IMR-90 (cell line): ENCODE results near the gene ERVFRD-1. TPM values are rescaled to one million over a fixed set of nuclear protein-coding genes. Genes with fewer than 3 reads are reported as not detected.

Source experiments
- ATAC-seq: fragments of 200-7000 bp; cut with Tn5 transposase; 2 replicates; pipeline ENCODE4 v1.9.1; 2020; ENCODE audit warnings: low read depth, mild to moderate bottlenecking, moderate library complexity
- BruUV-seq: library from RNA; stranded (reverse); fragments of 400-500 nt; replicated peaks from 2 replicates; lab custom pipeline; 2021; lab: Mats Ljungman, UMichigan
- CTCF ChIA-PET: fragments of 300-600 bp; formaldehyde crosslinking; extraction: SDS; loops from one replicate; lab custom pipeline; 2021; ENCODE audit warnings: antibody characterized with exemption; lab: Yijun Ruan, JAX
- POLR2A ChIA-PET: fragments of 300-600 bp; sonication (Branson Sonifier 250); formaldehyde crosslinking; loops from one replicate; lab custom pipeline; 2022; ENCODE audit warnings: antibody characterized with exemption; ENCODE audit not compliant: unreplicated experiment; lab: Charles Lee
- DNase-seq: peaks from one replicate; pipeline ENCODE4 v3.0.0; 2013
- H2AFZ ChIP-seq: replicated peaks from 2 replicates; pipeline ENCODE3; 2013; ENCODE audit warnings: low read length, mild to moderate bottlenecking; ENCODE audit not compliant: poor library complexity
- H2AK5ac ChIP-seq: 2 replicates; pipeline ENCODE4 v1.6.1; 2013; ENCODE audit warnings: low read depth, low read length, inconsistent platforms
- H2AK9ac ChIP-seq: replicated peaks from 2 replicates; pipeline ENCODE3; 2013; ENCODE audit warnings: mild to moderate bottlenecking, low read depth, low read length, moderate library complexity; ENCODE audit not compliant: poor library complexity
- H2BK120ac ChIP-seq: 2 replicates; pipeline ENCODE4 v1.6.1; 2013; ENCODE audit warnings: low read depth, low read length, inconsistent platforms
- H2BK15ac ChIP-seq: 3 replicates; pipeline ENCODE4 v1.6.1; 2013; ENCODE audit warnings: low read depth, low read length, inconsistent platforms
- H2BK20ac ChIP-seq: 2 replicates; pipeline ENCODE4 v1.6.1; 2013; ENCODE audit warnings: low read depth, mild to moderate bottlenecking, inconsistent platforms, low read length, moderate library complexity
- H2BK5ac ChIP-seq: 2 replicates; pipeline ENCODE4 v1.6.1; 2013; ENCODE audit warnings: mild to moderate bottlenecking, low read depth, low read length, inconsistent platforms; ENCODE audit not compliant: poor library complexity, severe bottlenecking
- H3K14ac ChIP-seq: replicated peaks from 2 replicates; pipeline ENCODE4 v1.6.1; 2013; ENCODE audit warnings: low read depth, low read length, inconsistent platforms
- H3K18ac ChIP-seq: 2 replicates; pipeline ENCODE4 v1.6.1; 2013; ENCODE audit warnings: low read depth, low read length, control low read depth
- H3K23ac ChIP-seq: 2 replicates; pipeline ENCODE4 v1.6.1; 2013; ENCODE audit warnings: low read depth, low read length, inconsistent platforms
- H3K27ac ChIP-seq: 2 replicates; pipeline ENCODE4 v1.5.1; 2013; ENCODE audit warnings: mild to moderate bottlenecking, control low read depth, low read length; ENCODE audit not compliant: insufficient read depth
- H3K27me3 ChIP-seq: 2 replicates; pipeline ENCODE4 v1.6.1; 2013; ENCODE audit warnings: low read length; ENCODE audit not compliant: control insufficient read depth, insufficient read depth
- H3K36me3 ChIP-seq: 2 replicates; pipeline ENCODE4 v1.6.1; 2013; ENCODE audit warnings: low read length, mixed read lengths; ENCODE audit not compliant: control insufficient read depth, insufficient read depth
- H3K4ac ChIP-seq: 2 replicates; pipeline ENCODE4 v1.6.1; 2013; ENCODE audit warnings: low read depth, low read length, inconsistent platforms
- H3K4me1 ChIP-seq: 2 replicates; pipeline ENCODE4 v1.6.1; 2013; ENCODE audit warnings: low read length, mixed read lengths; ENCODE audit not compliant: control insufficient read depth, insufficient read depth
- H3K4me2 ChIP-seq: 2 replicates; pipeline ENCODE4 v1.6.1; 2013; ENCODE audit warnings: low read depth, mild to moderate bottlenecking, control low read depth, low read length, moderate library complexity
- H3K4me3 ChIP-seq: 2 replicates; pipeline ENCODE4 v1.5.1; 2013; ENCODE audit warnings: low read depth, mild to moderate bottlenecking, control low read depth, low read length, moderate library complexity; ENCODE audit not compliant: insufficient read depth
- H3K56ac ChIP-seq: 2 replicates; pipeline ENCODE4 v1.6.1; 2013; ENCODE audit warnings: low read length, inconsistent platforms; ENCODE audit not compliant: insufficient read depth; ENCODE audit errors: extremely low read depth
- H3K79me1 ChIP-seq, 2 experiments: 2 replicates each; pipeline ENCODE4 v1.6.1; 2013; ENCODE audit warnings: low read length in 2 of 2, inconsistent platforms in 1 of 2, low read depth in 1 of 2
- H3K9ac ChIP-seq: 2 replicates; pipeline ENCODE4 v1.6.1; 2013; ENCODE audit warnings: low read depth, low read length, control low read depth
- H3K9me1 ChIP-seq: 2 replicates; pipeline ENCODE4 v1.6.1; 2013; ENCODE audit warnings: low read length, inconsistent platforms; ENCODE audit not compliant: insufficient read depth
- H3K9me3 ChIP-seq: 2 replicates; pipeline ENCODE4 v1.6.1; 2013; ENCODE audit warnings: low read length; ENCODE audit not compliant: control insufficient read depth, insufficient read depth
- H4K20me1 ChIP-seq: 2 replicates; pipeline ENCODE4 v1.6.1; 2013; ENCODE audit warnings: low read length, inconsistent platforms; ENCODE audit not compliant: insufficient read depth
- H4K5ac ChIP-seq: 2 replicates; pipeline ENCODE4 v1.6.1; 2013; ENCODE audit warnings: mild to moderate bottlenecking, low read depth, low read length, control low read depth
- H4K8ac ChIP-seq, 2 experiments: 2 replicates each; pipeline ENCODE4 v1.6.1; 2013; ENCODE audit warnings: low read depth in 2 of 2, low read length in 2 of 2, control low read depth in 1 of 2, inconsistent platforms in 1 of 2
- H4K91ac ChIP-seq: 2 replicates; pipeline ENCODE4 v1.6.1; 2013; ENCODE audit warnings: low read depth, low read length, inconsistent platforms; ENCODE audit not compliant: insufficient read depth
- CEBPB ChIP-seq: IDR thresholded peaks from 2 replicates; pipeline ENCODE4 v1.6.1; 2012; ENCODE audit warnings: low read depth, low read length, improper control_type of control experiment
- CTCF ChIP-seq: conservative IDR thresholded peaks from 2 replicates; pipeline ENCODE4 v1.5.1; 2012; ENCODE audit warnings: mild to moderate bottlenecking, low read depth, low read length, improper control_type of control experiment
- FOS ChIP-seq: fragments of 150-350 bp; IDR thresholded peaks from 2 replicates; pipeline ENCODE4 v1.6.1; 2016; ENCODE audit warnings: low read depth, low read length
- MAFK ChIP-seq: IDR thresholded peaks from 2 replicates; pipeline ENCODE4 v1.6.1; 2012; ENCODE audit warnings: low read depth, low read length, improper control_type of control experiment
- MAZ ChIP-seq: IDR thresholded peaks from 2 replicates; pipeline ENCODE4 v1.6.1; 2012; ENCODE audit warnings: low read depth, mild to moderate bottlenecking, low read length, improper control_type of control experiment, moderate library complexity, borderline replicate concordance
- MXI1 ChIP-seq: IDR thresholded peaks from 2 replicates; pipeline ENCODE4 v1.6.1; 2012; ENCODE audit warnings: low read depth, mild to moderate bottlenecking, low read length, moderate library complexity, borderline replicate concordance
- NFE2L2 ChIP-seq: fragments of 150-350 bp; IDR thresholded peaks from 2 replicates; pipeline ENCODE4 v1.6.1; 2016; ENCODE audit warnings: low read depth, mild to moderate bottlenecking, low read length
- RAD21 ChIP-seq: IDR thresholded peaks from 2 replicates; pipeline ENCODE4 v1.6.1; 2012; ENCODE audit warnings: low read length, improper control_type of control experiment
- RCOR1 ChIP-seq: IDR thresholded peaks from 2 replicates; pipeline ENCODE4 v1.6.1; 2012; ENCODE audit warnings: mild to moderate bottlenecking, low read length, improper control_type of control experiment; ENCODE audit not compliant: insufficient replicate concordance
- dilution Hi-C: fragments of 300-500 bp; cut with HindIII; formaldehyde crosslinking; loops from one replicate; pipeline ENCODE4 v1.14.3; 2018; ENCODE audit warnings: low sequenced_read_pairs; ENCODE audit not compliant: unreplicated experiment
- in situ Hi-C: fragments of 300-500 bp; cut with MboI; formaldehyde crosslinking; loops from 3 replicates; pipeline ENCODE4 v1.14.3; 2019; ENCODE audit warnings: low sequenced_read_pairs, inconsistent platforms, mixed read lengths
- intact Hi-C: fragments of 100-400 bp; cut with micrococcal nuclease; formaldehyde crosslinking; loops from 2 replicates; pipeline ENCODE4 v1.10.0; 2022
- polyA plus RNA-seq, 3 experiments: library from polyadenylated mRNA; depleted of rRNA; stranded (reverse); fragments of >200 nt; gene quantifications; 2 replicates each; pipeline ENCODE4 v1.2.3, GENCODE V29; 2012; ENCODE audit warnings: low replicate concordance in 1 of 3
- total RNA-seq: library from RNA; depleted of rRNA; stranded (reverse); fragments of >200 nt; gene quantifications from 2 replicates; pipeline ENCODE4 v1.2.3, GENCODE V29; 2012

Gene ERVFRD-1
- total and polyA plus RNA-seq, 2 of the 4 experiments (the other 2 are of a cell fraction), result not detected

GRCh38 chr6:11152581-11152980 lies 41.1 kb upstream of the ERVFRD-1 start:
- no peak overlapping the region for H2BK20ac ChIP-seq
- H3K4me3 ChIP-seq, result no peak overlapping the region
- DNase-seq, result no peak
- no peak overlapping the region for H3K56ac ChIP-seq
- no peak overlapping the region for H3K4me2 ChIP-seq
- ChIA-PET CTCF (no interaction called here), POLR2A (no interaction called here)
- no peak overlapping the region for H2BK120ac ChIP-seq
- H3K9me3 ChIP-seq, result no peaks in the 10 kb centered on the region
- no peak overlapping the region for H2BK5ac ChIP-seq
- in situ Hi-C loops, result no loop called here
- no TSS peak for BruUV-seq
- H3K4me1 ChIP-seq, result peaks cover 3% of the 10 kb centered on the region
- no peak overlapping the region for H3K4ac ChIP-seq
- no peak overlapping the region for H2AK9ac ChIP-seq
- H2AK5ac ChIP-seq, result no peak overlapping the region
- H4K91ac ChIP-seq, result no peak overlapping the region
- no peak overlapping the region for H2BK15ac ChIP-seq
- H3K14ac ChIP-seq, result no peak overlapping the region
- no peaks in the 10 kb centered on the region for H4K20me1 ChIP-seq
- intact Hi-C loops, result no loop called here
- no peak overlapping the region for H4K8ac ChIP-seq
- H3K79me1 ChIP-seq, result no peaks in the 10 kb centered on the region
- TF ChIP-seq FOS, result no peak
- no peak for TF ChIP-seq MAZ
- TF ChIP-seq CTCF, result no peak
- TF ChIP-seq RCOR1, result no peak
- TF ChIP-seq CEBPB, result no peak
- TF ChIP-seq MXI1, result no peak
- no peak for TF ChIP-seq RAD21
- no peak for TF ChIP-seq MAFK
- no peak for TF ChIP-seq NFE2L2
- no peaks in the 10 kb centered on the region for H3K9me1 ChIP-seq
- no peak overlapping the region for H2AFZ ChIP-seq
- no peaks in the 10 kb centered on the region for H3K27me3 ChIP-seq
- no peaks in the 10 kb centered on the region for H3K36me3 ChIP-seq
- H3K9ac ChIP-seq, result no peak overlapping the region
- no peak overlapping the region for H4K5ac ChIP-seq
- no peak for ATAC-seq
- no peak overlapping the region for H3K23ac ChIP-seq
- no peak overlapping the region for H3K18ac ChIP-seq
- no peak overlapping the region for H3K27ac ChIP-seq
- dilution Hi-C loops, result no loop called here
